Endodermal cell (in vitro differentiated cells): Measurements from ENCODE around the gene PPAT. TPM values are rescaled to one million over a fixed set of nuclear protein-coding genes. Genes with fewer than 3 reads are reported as not detected.

Experiments used
- DNase-seq: peaks from one replicate; pipeline ENCODE4 v3.0.0-alpha.2; 2017
- H3K27ac ChIP-seq: 2 replicates; pipeline ENCODE4 v1.5.1; 2013; ENCODE audit warnings: mild to moderate bottlenecking, low read depth, low read length, moderate library complexity
- H3K27me3 ChIP-seq: 2 replicates; pipeline ENCODE4 v1.6.1; 2013; ENCODE audit warnings: mild to moderate bottlenecking, low read length, moderate library complexity; ENCODE audit not compliant: insufficient read depth, control insufficient read depth, poor library complexity, severe bottlenecking
- H3K36me3 ChIP-seq: 2 replicates; pipeline ENCODE4 v1.7.0; 2013; ENCODE audit warnings: mild to moderate bottlenecking, low read length, moderate library complexity; ENCODE audit not compliant: control insufficient read depth, insufficient read depth
- H3K4me1 ChIP-seq: one replicate; pipeline ENCODE4 v1.7.0; 2013; ENCODE audit warnings: low read length; ENCODE audit not compliant: control insufficient read depth, insufficient read depth
- H3K4me3 ChIP-seq: 2 replicates; pipeline ENCODE4 v1.5.1; 2013; ENCODE audit warnings: mild to moderate bottlenecking, low read length, moderate library complexity
- H3K9ac ChIP-seq: 2 replicates; pipeline ENCODE4 v1.6.1; 2013; ENCODE audit warnings: mild to moderate bottlenecking, low read length, moderate library complexity; ENCODE audit not compliant: poor library complexity, severe bottlenecking; ENCODE audit errors: extremely low read depth
- H3K9me3 ChIP-seq: 2 replicates; pipeline ENCODE4 v1.6.1; 2013; ENCODE audit warnings: mild to moderate bottlenecking, low read length, moderate library complexity; ENCODE audit not compliant: control insufficient read depth
- H3K27ac Mint-ChIP-seq: 2 replicates; pipeline ENCODE4 v1.8.0; 2020; ENCODE audit warnings: mixed read lengths
- H3K27me3 Mint-ChIP-seq: 2 replicates; pipeline ENCODE4 v1.8.0; 2021; ENCODE audit warnings: mild to moderate bottlenecking, mixed read lengths; ENCODE audit not compliant: insufficient read depth
- H3K36me3 Mint-ChIP-seq: 2 replicates; pipeline ENCODE4 v1.8.0; 2020; ENCODE audit warnings: low read depth, mixed read lengths
- H3K4me1 Mint-ChIP-seq: 2 replicates; pipeline ENCODE4 v1.8.0; 2020; ENCODE audit warnings: mixed read lengths
- H3K4me3 Mint-ChIP-seq: 2 replicates; pipeline ENCODE4 v1.8.0; 2020; ENCODE audit warnings: mild to moderate bottlenecking, moderate library complexity, mixed read lengths
- H3K9me3 Mint-ChIP-seq: 2 replicates; pipeline ENCODE4 v1.8.0; 2020; ENCODE audit warnings: mild to moderate bottlenecking, mixed read lengths
- CTCF ChIP-seq: fragments of 200-600 bp; sonication (generic); conservative IDR thresholded peaks from 2 replicates; pipeline ENCODE4 v1.5.0; 2021; ENCODE audit warnings: antibody characterized with exemption, mild to moderate bottlenecking
- WGBS, 2 experiments: methylation state at CpG; one replicate each; pipeline versions ENCODE4 v1.1.5 to v1.1.7; 2013; ENCODE audit warnings: missing lambda C conversion rate in 2 of 2, mixed read lengths in 1 of 2; ENCODE audit not compliant: insufficient coverage in 1 of 2, insufficient read length in 1 of 2; 5-methylcytosine and 5-hydroxymethylcytosine counted together
- total RNA-seq, 2 donors: library from RNA; stranded (reverse); fragmentation: NEBNext Ultra II Directional in 1 of 2; extraction: Animal tissue kit (Norgen Biotek cat#: 25700) in 1 of 2; gene quantifications; 2 replicates in 1 of 2; 3 replicates in 1 of 2; pipeline ENCODE4 v1.2.1, GENCODE V29; 2021

PPAT gene
- total RNA-seq, 2 donors from 2014 or later: 51.3 to 63.0 TPM

GRCh38 chr4:56400560-56400959 is 34.9 kb downstream of the PPAT start:
- Histone ChIP-seq H3K27me3 (no peaks in the 10 kb centered on the region), H3K27ac (no peak overlapping the region), H3K9ac (no peak overlapping the region), H3K9me3 (no peaks in the 10 kb centered on the region), H3K36me3 (peaks cover 86% of the 10 kb centered on the region), H3K4me3 (no peak overlapping the region), H3K4me1 (no peaks in the 10 kb centered on the region)
- no peaks in the 10 kb centered on the region for H3K4me1 Mint-ChIP-seq
- no peak for TF ChIP-seq CTCF
- H3K9me3 Mint-ChIP-seq: no peaks in the 10 kb centered on the region
- 84 to 96% methylated on average over 4 to 6 of the region's 6 CpGs for WGBS, 2 experiments
- H3K4me3 Mint-ChIP-seq: no peak overlapping the region
- H3K36me3 Mint-ChIP-seq: peaks cover 51% of the 10 kb centered on the region
- no peaks in the 10 kb centered on the region for H3K27me3 Mint-ChIP-seq
- peak overlapping the region; percentile 35 for H3K27ac Mint-ChIP-seq
- no peak for DNase-seq

GRCh38 chr4:56391270-56391669 is 44.1 kb downstream of the PPAT start:
- H3K27me3 ChIP-seq: no peaks in the 10 kb centered on the region
- no peaks in the 10 kb centered on the region for H3K9me3 Mint-ChIP-seq
- H3K27ac Mint-ChIP-seq: no peak overlapping the region
- peaks cover 32% of the 10 kb centered on the region for H3K4me1 Mint-ChIP-seq
- H3K4me1 ChIP-seq: peaks cover 4% of the 10 kb centered on the region
- H3K9me3 ChIP-seq: no peaks in the 10 kb centered on the region
- no peak overlapping the region for H3K4me3 Mint-ChIP-seq
- H3K9ac ChIP-seq: no peak overlapping the region
- H3K36me3 Mint-ChIP-seq: peaks cover 18% of the 10 kb centered on the region
- WGBS, 2 experiments: 97 to 100% methylated on average over 3 to 7 of the region's 8 CpGs
- no peaks in the 10 kb centered on the region for H3K27me3 Mint-ChIP-seq
- no peak overlapping the region for H3K4me3 ChIP-seq
- H3K27ac ChIP-seq: no peak overlapping the region
- DNase-seq: no peak
- peaks cover 31% of the 10 kb centered on the region for H3K36me3 ChIP-seq
- TF ChIP-seq CTCF: no peak

GRCh38 chr4:56389558-56389957 is 45.9 kb downstream of the PPAT start:
- peak; percentile 55 for DNase-seq
- peak overlapping the region; percentile 83 for H3K4me3 Mint-ChIP-seq
- Histone ChIP-seq H3K9ac (peak overlapping the region; percentile 53), H3K9me3 (no peaks in the 10 kb centered on the region), H3K27ac (no peak overlapping the region), H3K4me1 (peaks cover 4% of the 10 kb centered on the region), H3K4me3 (peak overlapping the region; percentile 88), H3K36me3 (peaks cover 14% of the 10 kb centered on the region), H3K27me3 (no peaks in the 10 kb centered on the region)
- peaks cover 32% of the 10 kb centered on the region for H3K4me1 Mint-ChIP-seq
- no peaks in the 10 kb centered on the region for H3K27me3 Mint-ChIP-seq
- H3K36me3 Mint-ChIP-seq: peaks cover 12% of the 10 kb centered on the region
- no peak for TF ChIP-seq CTCF
- WGBS, 2 experiments: 23% methylated on average over 1 of the region's 1 CpG; no CpG with 5 or more reads in 1 of the 2 experiments
- H3K9me3 Mint-ChIP-seq: no peaks in the 10 kb centered on the region
- H3K27ac Mint-ChIP-seq: peak overlapping the region; percentile 52
